H1 (cell line): ENCODE data around the gene CCDC141.

Experiments used
- CEBPB ChIP-seq: IDR thresholded peaks from 2 replicates; pipeline ENCODE4 v1.6.1; 2012; ENCODE audit warnings: low read depth, low read length
- CHD1 ChIP-seq: IDR thresholded peaks from 2 replicates; pipeline ENCODE4 v1.6.1; 2012; ENCODE audit warnings: low read depth, low read length, improper control_type of control experiment
- CREB1 ChIP-seq: IDR thresholded peaks from 2 replicates; pipeline ENCODE4 v1.6.1; 2012; ENCODE audit warnings: inconsistent platforms
- CTCF ChIP-seq, 3 experiments: IDR thresholded peaks; 1 replicate in 2 of 3; 2 replicates in 1 of 3; pipeline versions ENCODE4 v1.5.1 to v1.6.1; 2011; ENCODE audit warnings: low read length in 3 of 3, mild to moderate bottlenecking in 3 of 3, inconsistent platforms in 2 of 3, low read depth in 1 of 3, moderate library complexity in 1 of 3; ENCODE audit not compliant: insufficient read depth in 1 of 3; ENCODE audit errors: control extremely low read depth in 1 of 3
- EZH2 ChIP-seq: fragments of 200-600 bp; sonication (generic); IDR thresholded peaks from 2 replicates; pipeline ENCODE4 v1.7.1; 2012; ENCODE audit warnings: low read depth, mild to moderate bottlenecking, moderate library complexity, low read length, inconsistent platforms; ENCODE audit not compliant: severe bottlenecking
- MAX ChIP-seq: IDR thresholded peaks from 2 replicates; pipeline ENCODE4 v1.6.1; 2012; ENCODE audit warnings: inconsistent platforms
- POLR2A ChIP-seq, 2 experiments: IDR thresholded peaks; 1 replicate in 1 of 2; 2 replicates in 1 of 2; pipeline ENCODE4 v1.6.1; 2011; ENCODE audit warnings: low read depth in 2 of 2, low read length in 2 of 2, mild to moderate bottlenecking in 2 of 2; ENCODE audit errors: control extremely low read depth in 1 of 2
- SIX5 ChIP-seq: IDR thresholded peaks from 2 replicates; pipeline ENCODE4 v1.6.1; 2011; ENCODE audit warnings: mild to moderate bottlenecking, low read depth, low read length
- SUZ12 ChIP-seq: fragments of 200-600 bp; sonication (generic); IDR thresholded peaks from 2 replicates; pipeline ENCODE4 v1.6.1; 2012; ENCODE audit warnings: mild to moderate bottlenecking, inconsistent platforms, low read length, moderate library complexity, mixed read lengths
- YY1 ChIP-seq: IDR thresholded peaks from 2 replicates; pipeline ENCODE4 v1.6.1; 2011; ENCODE audit warnings: low read depth, mild to moderate bottlenecking, low read length
- ZNF274 ChIP-seq: IDR thresholded peaks from 2 replicates; pipeline ENCODE4 v1.7.0; 2012; ENCODE audit warnings: low read length, borderline replicate concordance; ENCODE audit errors: extremely low read depth

- TF ChIP-seq MAX = no peak
- TF ChIP-seq CTCF (IDR thresholded peaks at IDR 0.05; ENCODE audit: control extremely low read depth in 1 of 3, insufficient read depth in 1 of 3, low read depth in 1 of 3, low read length in 3 of 3) = no peak
- no peak for TF ChIP-seq EZH2
- no peak for TF ChIP-seq ZNF274
- TF ChIP-seq CHD1 = no peak
- TF ChIP-seq CREB1 = no peak
- no peak for TF ChIP-seq POLR2A (IDR thresholded peaks at IDR 0.05; ENCODE audit: control extremely low read depth in 1 of 2, low read depth in 2 of 2, low read length in 2 of 2)
- no peak for TF ChIP-seq SUZ12
- TF ChIP-seq CEBPB = no peak
- TF ChIP-seq YY1 = no peak
- TF ChIP-seq SIX5 = no peak
Measured at GRCh38 chr2:178962152-178962551, 87.8 kb downstream of the CCDC141 start.
